CD4-positive, alpha-beta memory T cell (primary cell): Measurements from ENCODE around the gene IL19. TPM values are rescaled to one million over a fixed set of nuclear protein-coding genes. Genes with fewer than 3 reads are reported as not detected.
A peak's percentile ranks its signal among the peaks of the same experiment; 100 is the strongest.

Experiments
- CTCF ChIA-PET: fragments of 350-600 bp; sonication (Branson Sonifier 250); formaldehyde crosslinking; loops from one replicate; lab custom pipeline; 2021; ENCODE audit warnings: inconsistent platforms; ENCODE audit not compliant: partially characterized antibody; lab: Charles Lee
- POLR2A ChIA-PET: fragments of 350-600 bp; sonication (Branson Sonifier 250); formaldehyde crosslinking; loops from one replicate; lab custom pipeline; 2021; ENCODE audit not compliant: partially characterized antibody; lab: Charles Lee
- DNase-seq, 5 donors: peaks; one replicate each; pipeline versions ENCODE4 v3.0.0 to v3.0.0-alpha.2; 2020 to 2022; ENCODE audit warnings: mixed read lengths in 1 of 5
- H3K27ac ChIP-seq: one replicate; pipeline ENCODE4 v1.7.0; 2013; ENCODE audit warnings: low read depth, low read length
- H3K27me3 ChIP-seq: 2 replicates; pipeline ENCODE4 v1.7.0; 2013; ENCODE audit warnings: mild to moderate bottlenecking, low read length, moderate library complexity; ENCODE audit not compliant: insufficient read depth
- H3K36me3 ChIP-seq: 2 replicates; pipeline ENCODE4 v1.7.0; 2013; ENCODE audit warnings: mild to moderate bottlenecking, low read length, moderate library complexity; ENCODE audit not compliant: insufficient read depth
- H3K4me1 ChIP-seq: 2 replicates; pipeline ENCODE4 v1.7.0; 2013; ENCODE audit warnings: mild to moderate bottlenecking, low read length, moderate library complexity; ENCODE audit not compliant: insufficient read depth
- H3K4me3 ChIP-seq, 2 donors: one replicate each; pipeline ENCODE4 v1.7.0; 2013; ENCODE audit warnings: low read length in 2 of 2, mild to moderate bottlenecking in 1 of 2
- H3K9me3 ChIP-seq, 2 donors: one replicate each; pipeline ENCODE4 v1.7.0; 2013; ENCODE audit warnings: low read length in 2 of 2, control low read depth in 1 of 2; ENCODE audit not compliant: control insufficient read depth in 1 of 2
- H3K27ac Mint-ChIP-seq, 7 donors: one replicate each; pipeline ENCODE4 v1.8.0; 2020 to 2021; ENCODE audit warnings: mixed read lengths in 7 of 7, mild to moderate bottlenecking in 6 of 7, inconsistent platforms in 3 of 7, moderate library complexity in 3 of 7
- H3K27me3 Mint-ChIP-seq, 2 donors: one replicate each; pipeline ENCODE4 v1.8.0; 2020 to 2021; ENCODE audit warnings: mixed read lengths in 2 of 2
- H3K36me3 Mint-ChIP-seq, 2 donors: one replicate each; pipeline ENCODE4 v1.8.0; 2020 to 2021; ENCODE audit warnings: mixed read lengths in 2 of 2, inconsistent platforms in 1 of 2, mild to moderate bottlenecking in 1 of 2
- H3K4me1 Mint-ChIP-seq, 4 donors: one replicate each; pipeline ENCODE4 v1.8.0; 2020 to 2021; ENCODE audit warnings: mixed read lengths in 4 of 4, mild to moderate bottlenecking in 1 of 4
- H3K4me3 Mint-ChIP-seq, 8 donors: one replicate each; pipeline ENCODE4 v1.8.0; 2020 to 2021; ENCODE audit warnings: mixed read lengths in 8 of 8, mild to moderate bottlenecking in 7 of 8, moderate library complexity in 6 of 8, inconsistent platforms in 3 of 8
- H3K9me3 Mint-ChIP-seq, 8 donors: one replicate each; pipeline ENCODE4 v1.8.0; 2020 to 2021; ENCODE audit warnings: mixed read lengths in 8 of 8, mild to moderate bottlenecking in 5 of 8, inconsistent platforms in 3 of 8, moderate library complexity in 1 of 8
- intact Hi-C: fragments of 100-400 bp; cut with micrococcal nuclease; formaldehyde crosslinking; loops from one replicate; pipeline ENCODE4 v1.15.1; 2023
- polyA plus RNA-seq, 2 donors: library from polyadenylated mRNA; unstranded; fragments of 300-500 nt; fragmentation: Illumina TruSeq; gene quantifications; one replicate each; pipeline ENCODE4 v1.2.3, GENCODE V29; 2021
- total RNA-seq, 2 experiments: library from RNA; stranded (reverse); gene quantifications; one replicate each; pipeline ENCODE4 v1.2.3, GENCODE V29; 2021

IL19 gene
- total and polyA plus RNA-seq, 4 experiments from 2014 or later: not detected

GRCh38 chr1:206863266-206863665 lies 92.7 kb downstream of the IL19 start:
- Histone ChIP-seq H3K4me1 (peaks cover 7% of the 10 kb centered on the region), H3K27ac (no peak overlapping the region), H3K27me3 (no peaks in the 10 kb centered on the region), H3K4me3 (no peak overlapping the region), H3K9me3 (no peaks in the 10 kb centered on the region), H3K36me3 (no peaks in the 10 kb centered on the region)
- Mint-ChIP-seq H3K4me1 (peaks cover 6 to 15% (median 11%) of the 10 kb centered on the region in 4 donors), H3K4me3 (no peak overlapping the region), H3K27me3 (peaks cover 8 to 10% of the 10 kb centered on the region in 2 donors), H3K27ac (peak overlapping the region in 1 of 7 donors; percentile 39), H3K9me3 (peaks cover 0 to 2% (median 0%) of the 10 kb centered on the region in 8 donors), H3K36me3 (no peaks in the 10 kb centered on the region)
- no peak for DNase-seq
- POLR2A ChIA-PET: no interaction called here
- intact Hi-C loops: no loop called here
- CTCF ChIA-PET: interaction anchor here (1.0 to 7.9 kb wide), 6 partner anchors 9 to 118 kb away, joined by 3 to 73 read pairs (median 21); no protein-coding TSS in a partner anchor

- H3K36me3 Mint-ChIP-seq: no peaks in the 10 kb centered on the region
- peaks cover 0 to 5% (median 5%) of the 10 kb centered on the region in 4 donors for H3K4me1 Mint-ChIP-seq
- Histone ChIP-seq H3K4me3 (no peak within 1 kb of the TSS), H3K4me1 (no peaks in the 10 kb centered on the region), H3K27me3 (no peaks in the 10 kb centered on the region), H3K36me3 (no peaks in the 10 kb centered on the region), H3K9me3 (no peaks in the 10 kb centered on the region), H3K27ac (no peak within 1 kb of the TSS)
- peak within 1 kb of the TSS in 2 of 7 donors; percentile 15 to 55 for H3K27ac Mint-ChIP-seq
- H3K9me3 Mint-ChIP-seq: peaks cover 0 to 2% (median 0%) of the 10 kb centered on the region in 8 donors
- intact Hi-C loops: loop anchor here (1.0 to 2.0 kb wide), 5 partner anchors 47 to 139 kb away; no protein-coding TSS in a partner anchor
- ChIA-PET CTCF (interaction anchor here (0.7 to 7.9 kb wide), 31 partner anchors 8 to 139 kb away, joined by 3 to 73 read pairs (median 4); partner anchors contain the start of gene FCMR), POLR2A (interaction anchor here (0.8 to 1.4 kb wide), 2 partner anchors 35 to 44 kb away, joined by 3 to 4 read pairs; no protein-coding TSS in a partner anchor)
- H3K4me3 Mint-ChIP-seq: peak within 1 kb of the TSS in 1 of 8 donors; percentile 6
- H3K27me3 Mint-ChIP-seq: peaks cover 15 to 16% of the 10 kb centered on the region in 2 donors
- DNase-seq: peak; percentile 73 to 79 (median 77)
Measured at GRCh38 chr1:206864939-206865671, 94.5 kb downstream of the IL19 start, which contains the start of gene IL20. TSS of gene IL20 (plus strand) at chr1:206865623. CDS start at chr1:206865853, 230 bp downstream.

- DNase-seq: no peak
- Mint-ChIP-seq H3K27ac (no peak overlapping the region), H3K36me3 (no peaks in the 10 kb centered on the region), H3K4me3 (no peak overlapping the region), H3K27me3 (peaks cover 17% of the 10 kb centered on the region in 2 donors), H3K9me3 (peaks cover 0 to 2% (median 0%) of the 10 kb centered on the region in 8 donors), H3K4me1 (peaks cover 0 to 5% (median 4%) of the 10 kb centered on the region in 4 donors)
- H3K4me1 ChIP-seq: no peaks in the 10 kb centered on the region
- no peak overlapping the region for H3K4me3 ChIP-seq
- CTCF ChIA-PET: interaction anchor here (1.1 to 7.9 kb wide), 13 partner anchors 10 to 132 kb away, joined by 3 to 73 read pairs (median 8); no protein-coding TSS in a partner anchor
- no peaks in the 10 kb centered on the region for H3K9me3 ChIP-seq
- H3K27me3 ChIP-seq: no peaks in the 10 kb centered on the region
- POLR2A ChIA-PET: interaction anchor here (1.4 kb wide), 1 partner anchor 43 kb away, joined by 4 read pairs; no protein-coding TSS in a partner anchor
- H3K27ac ChIP-seq: no peak overlapping the region
- H3K36me3 ChIP-seq: no peaks in the 10 kb centered on the region
- intact Hi-C loops: no loop called here
Measured at GRCh38 chr1:206866062-206866461, 95.5 kb downstream of the IL19 start.

- POLR2A ChIA-PET: no interaction called here
- H3K9me3 ChIP-seq: no peaks in the 10 kb centered on the region
Measured at GRCh38 chr1:206867239-206867638, 96.7 kb downstream of the IL19 start.

GRCh38 chr1:206867716-206868115 lies 97.1 kb downstream of the IL19 start:
- Histone ChIP-seq H3K27ac (no peak overlapping the region), H3K9me3 (no peaks in the 10 kb centered on the region), H3K27me3 (no peaks in the 10 kb centered on the region), H3K4me3 (no peak overlapping the region), H3K4me1 (no peaks in the 10 kb centered on the region), H3K36me3 (no peaks in the 10 kb centered on the region)
- POLR2A ChIA-PET: interaction anchor here (0.9 kb wide), 1 partner anchor 42 kb away, joined by 3 read pairs; no protein-coding TSS in a partner anchor
- H3K36me3 Mint-ChIP-seq: peaks cover 2 to 4% of the 10 kb centered on the region in 2 donors
- peaks cover 17% of the 10 kb centered on the region in 2 donors for H3K27me3 Mint-ChIP-seq
- peak overlapping the region in 1 of 7 donors; percentile 11 for H3K27ac Mint-ChIP-seq
- H3K4me3 Mint-ChIP-seq: no peak overlapping the region
- intact Hi-C loops: no loop called here
- no peak for DNase-seq
- H3K4me1 Mint-ChIP-seq: peaks cover 0 to 5% (median 4%) of the 10 kb centered on the region in 4 donors
- CTCF ChIA-PET: interaction anchor here (0.8 to 3.3 kb wide), 9 partner anchors 9 to 142 kb away, joined by 3 to 19 read pairs (median 8); no protein-coding TSS in a partner anchor
- peaks cover 0 to 12% (median 4%) of the 10 kb centered on the region in 8 donors for H3K9me3 Mint-ChIP-seq

More at GRCh38 chr1:206867239-206867638, 96.7 kb downstream of the IL19 start:
- no peak for DNase-seq
- H3K4me3 ChIP-seq: no peak overlapping the region
- no peaks in the 10 kb centered on the region for H3K27me3 ChIP-seq
- peaks cover 17% of the 10 kb centered on the region in 2 donors for H3K27me3 Mint-ChIP-seq
- H3K4me1 ChIP-seq: no peaks in the 10 kb centered on the region
- H3K36me3 Mint-ChIP-seq: peaks cover 1 to 2% of the 10 kb centered on the region in 2 donors
- no peaks in the 10 kb centered on the region for H3K36me3 ChIP-seq
- intact Hi-C loops: no loop called here
- H3K27ac ChIP-seq: no peak overlapping the region
- CTCF ChIA-PET: interaction anchor here (0.7 to 3.3 kb wide), 11 partner anchors 8 to 132 kb away, joined by 3 to 19 read pairs (median 6); no protein-coding TSS in a partner anchor
- no peak overlapping the region for H3K27ac Mint-ChIP-seq
- H3K9me3 Mint-ChIP-seq: peaks cover 0 to 8% (median 2%) of the 10 kb centered on the region in 8 donors
- H3K4me3 Mint-ChIP-seq: no peak overlapping the region
- peaks cover 0 to 5% (median 4%) of the 10 kb centered on the region in 4 donors for H3K4me1 Mint-ChIP-seq

GRCh38 chr1:206868264-206868663 lies 97.7 kb downstream of the IL19 start:
- Mint-ChIP-seq H3K36me3 (peaks cover 2 to 4% of the 10 kb centered on the region in 2 donors), H3K4me1 (peaks cover 0 to 5% (median 4%) of the 10 kb centered on the region in 4 donors), H3K27ac (no peak overlapping the region), H3K9me3 (peaks cover 0 to 15% (median 4%) of the 10 kb centered on the region in 8 donors), H3K27me3 (peaks cover 17% of the 10 kb centered on the region in 2 donors), H3K4me3 (no peak overlapping the region)
- H3K9me3 ChIP-seq: no peaks in the 10 kb centered on the region
- no peak overlapping the region for H3K4me3 ChIP-seq
- CTCF ChIA-PET: interaction anchor here (1.2 to 3.3 kb wide), 7 partner anchors 9 to 143 kb away, joined by 3 to 19 read pairs (median 8); no protein-coding TSS in a partner anchor
- no peak overlapping the region for H3K27ac ChIP-seq
- no peaks in the 10 kb centered on the region for H3K27me3 ChIP-seq
- no peaks in the 10 kb centered on the region for H3K4me1 ChIP-seq
- POLR2A ChIA-PET: interaction anchor here (0.9 kb wide), 1 partner anchor 41 kb away, joined by 3 read pairs; no protein-coding TSS in a partner anchor
- intact Hi-C loops: no loop called here
- no peak for DNase-seq
- H3K36me3 ChIP-seq: no peaks in the 10 kb centered on the region
